GM23248 (cell line): ENCODE results near the gene COL23A1. TPM values are rescaled to one million over a fixed set of nuclear protein-coding genes. Genes with fewer than 3 reads are reported as not detected.

Experiments
- DNase-seq: peaks from one replicate; pipeline ENCODE4 v3.0.0-alpha.2; 2015
- H2AFZ ChIP-seq: fragments of 200-600 bp; sonication (generic); 2 replicates; pipeline ENCODE4 v1.6.1; 2016; ENCODE audit warnings: antibody characterized with exemption
- H3F3A ChIP-seq: fragments of 200-600 bp; sonication (generic); 2 replicates; pipeline ENCODE4 v1.6.1; 2016; ENCODE audit warnings: mild to moderate bottlenecking, antibody characterized with exemption, mixed run types; ENCODE audit not compliant: insufficient read depth
- H3K27ac ChIP-seq: fragments of 200-600 bp; sonication (generic); 2 replicates; pipeline ENCODE4 v1.5.1; 2016; ENCODE audit warnings: mild to moderate bottlenecking
- H3K27me3 ChIP-seq: fragments of 200-600 bp; sonication (generic); replicated peaks from 2 replicates; pipeline ENCODE4 v1.6.1; 2016; ENCODE audit warnings: mild to moderate bottlenecking; ENCODE audit not compliant: insufficient read depth
- H3K36me3 ChIP-seq: fragments of 200-600 bp; sonication (generic); 2 replicates; pipeline ENCODE4 v1.6.1; 2016; ENCODE audit warnings: low read depth, mild to moderate bottlenecking
- H3K4me1 ChIP-seq: fragments of 200-600 bp; sonication (generic); 2 replicates; pipeline ENCODE4 v1.6.1; 2016; ENCODE audit warnings: mild to moderate bottlenecking; ENCODE audit not compliant: insufficient read depth
- H3K4me2 ChIP-seq: fragments of 200-600 bp; sonication (generic); one replicate; pipeline ENCODE4 v1.6.1; 2016; ENCODE audit warnings: mild to moderate bottlenecking; ENCODE audit not compliant: unreplicated experiment
- H3K4me3 ChIP-seq: fragments of 200-600 bp; sonication (generic); 2 replicates; pipeline ENCODE4 v1.5.1; 2016; ENCODE audit warnings: mild to moderate bottlenecking
- H3K79me2 ChIP-seq: fragments of 200-600 bp; sonication (generic); 2 replicates; pipeline ENCODE4 v1.6.1; 2016; ENCODE audit warnings: mild to moderate bottlenecking; ENCODE audit not compliant: insufficient read depth
- H3K9ac ChIP-seq: fragments of 200-600 bp; sonication (generic); 2 replicates; pipeline ENCODE4 v1.6.1; 2016; ENCODE audit warnings: mild to moderate bottlenecking
- H3K9me2 ChIP-seq: fragments of 200-600 bp; sonication (generic); 2 replicates; pipeline ENCODE4 v1.6.1; 2016; ENCODE audit warnings: mixed run types, mild to moderate bottlenecking, moderate library complexity; ENCODE audit not compliant: insufficient read depth
- H3K9me3 ChIP-seq: fragments of 200-600 bp; sonication (generic); one replicate; pipeline ENCODE4 v1.6.1; 2017; ENCODE audit warnings: low read depth
- H4K20me1 ChIP-seq: fragments of 200-600 bp; sonication (generic); 2 replicates; pipeline ENCODE4 v1.6.0; 2016; ENCODE audit not compliant: insufficient read depth
- EZH2 ChIP-seq: fragments of 200-600 bp; sonication (generic); IDR thresholded peaks from 2 replicates; pipeline ENCODE4 v1.6.1; 2018; ENCODE audit warnings: antibody characterized with exemption, mild to moderate bottlenecking; ENCODE audit not compliant: insufficient read depth, poor library complexity, severe bottlenecking
- EZH2phosphoT487 ChIP-seq: fragments of 200-600 bp; sonication (generic); IDR thresholded peaks from 2 replicates; pipeline ENCODE4 v1.6.1; 2018; ENCODE audit warnings: antibody characterized with exemption, moderate library complexity, mild to moderate bottlenecking, low read depth; ENCODE audit not compliant: insufficient read depth
- WGBS, 2 experiments: methylation state at CpG; one replicate each; pipeline ENCODE4 v1.1.6; 2015 to 2017; ENCODE audit warnings: low lambda C conversion rate in 2 of 2, low coverage in 1 of 2; ENCODE audit errors: missing lambda C conversion rate in 2 of 2; 5-methylcytosine and 5-hydroxymethylcytosine counted together
- in situ Hi-C: fragments of 300-500 bp; cut with MboI; formaldehyde crosslinking; loops from 2 replicates; pipeline ENCODE4 v1.15.0; 2020
- polyA plus RNA-seq: library from polyadenylated mRNA; unstranded; fragments of >200 nt; fragmentation: Nextera tagmentation; extraction: Ambion mirVana; gene quantifications from 2 replicates; pipeline ENCODE4 v1.2.1, GENCODE V29; 2016
- total RNA-seq: library from RNA; depleted of rRNA; stranded (reverse); fragments of >200 nt; shearing (Covaris generic); gene quantifications from 2 replicates; pipeline ENCODE4 v1.2.3, GENCODE V29; 2014

Gene COL23A1
- total and polyA plus RNA-seq, 2 experiments from 2014 or later, result not detected

DNA sequence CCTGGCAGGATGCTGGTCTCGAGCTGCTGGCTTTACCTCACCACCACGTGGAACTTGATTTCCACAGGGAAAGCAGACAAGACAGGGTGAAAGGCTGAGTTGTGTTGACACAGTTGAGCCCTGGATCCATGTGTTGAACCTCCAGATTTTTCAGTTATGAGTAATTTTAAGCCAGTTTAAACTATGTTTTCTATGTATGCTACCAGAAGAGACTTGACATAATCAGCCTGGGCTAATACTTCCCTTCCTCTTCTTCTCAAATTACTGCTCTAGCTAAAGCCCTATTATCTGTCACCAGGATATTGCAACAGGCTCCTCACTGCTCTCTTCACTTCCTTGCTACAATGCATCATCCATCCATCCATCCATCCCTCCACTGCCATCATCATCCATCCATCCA, 345.6 kb downstream of the COL23A1 start:
- Histone ChIP-seq H3K36me3 (no peaks in the 10 kb centered on the region), H3K4me1 (0 out of 2 replicates have a peak, but pooled peaks cover 7% of the 10 kb centered on the region), H3K27ac (no peak overlapping the region), H3K4me3 (no peak overlapping the region), H3K79me2 (no peaks in the 10 kb centered on the region), H3F3A (no peaks in the 10 kb centered on the region), H3K9me2 (no peaks in the 10 kb centered on the region), H3K9ac (no peak overlapping the region), H2AFZ (no peak overlapping the region), H3K9me3 (no peaks in the 10 kb centered on the region), H3K4me2 (no peak overlapping the region), H4K20me1 (no peaks in the 10 kb centered on the region), H3K27me3 (no peaks in the 10 kb centered on the region)
- TF ChIP-seq EZH2 (no peak), EZH2phosphoT487 (no peak)
- in situ Hi-C loops, result no loop called here
- DNase-seq, result peak; percentile 27
- 56 to 75% methylated on average over 2 of the region's 2 CpGs for WGBS, 2 experiments

DNA sequence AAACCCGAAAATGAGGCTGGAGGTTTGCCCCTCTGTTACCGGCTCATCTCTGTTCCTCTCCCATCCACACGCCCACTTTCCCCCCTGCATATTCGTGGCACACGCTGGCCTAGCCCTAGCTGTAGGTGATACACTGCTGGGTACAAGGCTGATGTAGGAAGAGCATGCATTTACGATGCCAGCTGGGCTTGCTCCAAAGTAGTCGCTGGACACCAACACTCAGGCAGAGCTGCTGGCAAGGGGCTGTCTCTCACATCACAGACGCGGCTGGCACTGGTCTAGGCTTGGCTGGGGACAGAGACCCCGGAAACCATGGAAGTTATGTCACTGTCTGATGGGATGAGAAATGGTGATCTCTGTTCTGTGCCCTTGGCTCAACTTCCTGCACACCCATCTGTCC, 347.8 kb downstream of the COL23A1 start:
- H3K4me3 ChIP-seq, result no peak overlapping the region
- no peak for TF ChIP-seq EZH2
- TF ChIP-seq EZH2phosphoT487, result no peak
- H3K4me2 ChIP-seq, result no peak overlapping the region
- in situ Hi-C loops, result no loop called here
- H2AFZ ChIP-seq, result no peak overlapping the region
- DNase-seq, result no peak
- H3K9me3 ChIP-seq, result no peaks in the 10 kb centered on the region
- H4K20me1 ChIP-seq, result no peaks in the 10 kb centered on the region
- no peaks in the 10 kb centered on the region for H3K79me2 ChIP-seq
- H3K9ac ChIP-seq, result no peak overlapping the region
- WGBS, 2 experiments, result 73 to 76% methylated on average over 10 of the region's 10 CpGs
- no peak overlapping the region for H3K27ac ChIP-seq
- H3K4me1 ChIP-seq, result peaks cover 4% of the 10 kb centered on the region; the same call in 1 of the 2 replicates
- no peaks in the 10 kb centered on the region for H3K36me3 ChIP-seq
- H3F3A ChIP-seq, result no peaks in the 10 kb centered on the region
- H3K9me2 ChIP-seq, result no peaks in the 10 kb centered on the region
- no peaks in the 10 kb centered on the region for H3K27me3 ChIP-seq

- WGBS, 2 experiments, result 85 to 92% methylated on average over 12 to 15 of the region's 15 CpGs
- Histone ChIP-seq H3K79me2 (no peaks in the 10 kb centered on the region), H3K9ac (no peak overlapping the region), H3K4me1 (peaks cover 9% of the 10 kb centered on the region), H3K4me2 (no peak overlapping the region), H3K9me2 (no peaks in the 10 kb centered on the region), H3K27ac (no peak overlapping the region), H3F3A (0 out of 2 replicates have a peak, but pooled peaks cover 4% of the 10 kb centered on the region), H2AFZ (no peak overlapping the region), H3K36me3 (no peaks in the 10 kb centered on the region), H3K27me3 (no peaks in the 10 kb centered on the region), H4K20me1 (no peaks in the 10 kb centered on the region), H3K9me3 (no peaks in the 10 kb centered on the region), H3K4me3 (no peak overlapping the region)
- TF ChIP-seq EZH2 (no peak), EZH2phosphoT487 (no peak)
- no peak for DNase-seq
- in situ Hi-C loops, result no loop called here
These were observed 348.4 kb downstream of the COL23A1 start for GRCh38 chr5:178241688-178242231.

DNA sequence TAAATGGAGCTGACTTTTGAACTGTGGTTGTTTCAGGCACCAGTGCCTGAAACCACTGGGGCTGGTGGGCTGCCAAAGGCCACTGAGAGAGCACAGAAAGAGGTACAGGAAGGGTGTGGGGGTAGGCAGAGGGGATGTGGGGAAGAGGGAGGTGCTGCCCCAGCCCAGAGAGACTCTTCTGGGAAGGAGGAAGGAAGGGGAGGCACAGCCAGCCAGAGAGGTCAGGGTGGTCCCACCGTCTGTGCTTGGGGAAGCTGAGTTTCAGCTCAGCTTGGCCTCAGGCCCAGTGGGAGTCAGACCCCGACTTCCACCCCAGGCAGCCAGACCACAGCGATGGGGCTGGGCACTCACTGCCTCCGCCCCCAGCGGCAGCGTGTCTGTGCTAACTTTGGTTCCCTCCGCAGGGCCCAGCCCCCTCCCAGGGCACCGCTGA, 348.9 kb downstream of the COL23A1 start:
- H2AFZ ChIP-seq, result no peak overlapping the region
- 0 out of 2 replicates have a peak, but pooled peaks cover 4% of the 10 kb centered on the region for H3F3A ChIP-seq
- DNase-seq, result no peak
- H3K4me3 ChIP-seq, result no peak overlapping the region
- no peaks in the 10 kb centered on the region for H3K9me2 ChIP-seq
- H3K79me2 ChIP-seq, result no peaks in the 10 kb centered on the region
- no peaks in the 10 kb centered on the region for H4K20me1 ChIP-seq
- H3K27ac ChIP-seq, result no peak overlapping the region
- H3K9me3 ChIP-seq, result no peaks in the 10 kb centered on the region
- no peak overlapping the region for H3K9ac ChIP-seq
- peaks cover 12% of the 10 kb centered on the region for H3K4me1 ChIP-seq
- no peaks in the 10 kb centered on the region for H3K36me3 ChIP-seq
- TF ChIP-seq EZH2phosphoT487 (no peak), EZH2 (no peak)
- WGBS, 2 experiments, result 55 to 59% methylated on average over 7 of the region's 8 CpGs
- in situ Hi-C loops, result no loop called here
- H3K27me3 ChIP-seq, result no peaks in the 10 kb centered on the region
- H3K4me2 ChIP-seq, result no peak overlapping the region

GRCh38 chr5:178240766-178241165, 349.4 kb downstream of the COL23A1 start:
- Histone ChIP-seq H3F3A (0 out of 2 replicates have a peak, but pooled peaks cover 4% of the 10 kb centered on the region), H4K20me1 (no peaks in the 10 kb centered on the region), H3K27me3 (no peaks in the 10 kb centered on the region), H3K36me3 (no peaks in the 10 kb centered on the region), H3K79me2 (no peaks in the 10 kb centered on the region), H3K4me3 (no peak overlapping the region), H3K9me2 (no peaks in the 10 kb centered on the region), H3K4me1 (peaks cover 12% of the 10 kb centered on the region), H3K9ac (no peak overlapping the region), H2AFZ (no peak overlapping the region), H3K4me2 (no peak overlapping the region), H3K27ac (no peak overlapping the region), H3K9me3 (no peaks in the 10 kb centered on the region)
- no peak for TF ChIP-seq EZH2phosphoT487
- TF ChIP-seq EZH2, result no peak
- WGBS, 2 experiments, result 79 to 83% methylated on average over 9 of the region's 9 CpGs
- in situ Hi-C loops, result no loop called here
- DNase-seq, result no peak
